Activated CD4-positive, alpha-beta T cell treated with anti-CD3 and anti-CD28 coated beads for 1 hour (primary cell): ENCODE data around the gene LHB.

ENCODE experiments used
- DNase-seq: peaks from one replicate; pipeline ENCODE4 v3.0.0-alpha.2; 2020

LHB gene

DNA sequence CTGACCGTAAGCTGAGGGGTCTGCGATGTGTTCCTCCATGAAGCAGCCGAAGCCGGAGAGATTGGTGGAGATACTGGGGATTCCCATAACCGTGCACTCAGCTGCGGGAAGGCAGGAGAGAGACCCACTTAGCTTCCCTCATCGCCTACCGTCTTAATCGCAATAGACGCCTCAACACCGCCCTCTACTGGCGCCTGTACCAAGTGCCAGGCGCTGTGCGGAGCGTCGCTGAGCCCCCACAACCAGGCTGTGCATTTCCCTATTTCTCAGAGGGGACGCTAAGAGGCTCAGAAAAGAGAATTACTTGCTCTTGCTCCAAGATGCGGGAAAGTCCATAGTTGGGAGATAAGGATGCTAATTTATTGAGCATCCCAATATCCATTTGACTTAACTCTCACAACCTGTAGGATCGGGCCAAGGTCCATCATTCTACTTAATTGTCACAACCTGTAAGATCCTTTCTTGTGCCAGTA is 45.9 kb downstream of the LHB start:
- peak; percentile 70 for DNase-seq

DNA sequence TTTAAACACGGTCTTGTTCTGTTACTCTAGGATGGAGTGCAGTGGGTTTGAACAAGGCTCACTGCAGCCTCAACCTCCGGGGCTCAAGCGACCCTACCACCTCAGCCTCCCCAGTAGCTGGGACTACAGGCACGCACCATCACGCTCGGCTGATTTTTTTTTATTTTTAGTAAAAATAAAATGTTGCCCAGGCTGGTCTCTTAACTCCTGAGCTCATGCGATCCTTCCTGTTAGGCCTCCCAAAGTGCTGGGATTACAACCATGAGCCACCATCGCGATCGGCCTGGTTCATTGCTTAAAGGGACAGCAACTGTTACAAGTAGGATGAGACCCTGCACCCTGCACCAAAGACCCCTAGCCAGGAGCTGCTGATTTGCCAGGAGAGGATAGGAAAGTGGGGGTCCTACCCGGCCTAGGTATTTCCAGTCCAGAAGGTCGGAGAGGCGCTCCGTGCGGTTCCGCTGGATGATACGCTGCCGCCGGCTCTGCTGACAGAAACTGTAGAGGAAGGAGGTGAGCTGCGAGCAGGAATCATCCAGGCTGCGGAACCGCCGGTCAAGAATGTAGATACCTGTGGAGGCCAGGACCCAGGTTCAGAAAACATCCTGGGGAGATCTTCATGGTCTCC is 46.6 kb downstream of the LHB start:
- DNase-seq, result no peak

DNA sequence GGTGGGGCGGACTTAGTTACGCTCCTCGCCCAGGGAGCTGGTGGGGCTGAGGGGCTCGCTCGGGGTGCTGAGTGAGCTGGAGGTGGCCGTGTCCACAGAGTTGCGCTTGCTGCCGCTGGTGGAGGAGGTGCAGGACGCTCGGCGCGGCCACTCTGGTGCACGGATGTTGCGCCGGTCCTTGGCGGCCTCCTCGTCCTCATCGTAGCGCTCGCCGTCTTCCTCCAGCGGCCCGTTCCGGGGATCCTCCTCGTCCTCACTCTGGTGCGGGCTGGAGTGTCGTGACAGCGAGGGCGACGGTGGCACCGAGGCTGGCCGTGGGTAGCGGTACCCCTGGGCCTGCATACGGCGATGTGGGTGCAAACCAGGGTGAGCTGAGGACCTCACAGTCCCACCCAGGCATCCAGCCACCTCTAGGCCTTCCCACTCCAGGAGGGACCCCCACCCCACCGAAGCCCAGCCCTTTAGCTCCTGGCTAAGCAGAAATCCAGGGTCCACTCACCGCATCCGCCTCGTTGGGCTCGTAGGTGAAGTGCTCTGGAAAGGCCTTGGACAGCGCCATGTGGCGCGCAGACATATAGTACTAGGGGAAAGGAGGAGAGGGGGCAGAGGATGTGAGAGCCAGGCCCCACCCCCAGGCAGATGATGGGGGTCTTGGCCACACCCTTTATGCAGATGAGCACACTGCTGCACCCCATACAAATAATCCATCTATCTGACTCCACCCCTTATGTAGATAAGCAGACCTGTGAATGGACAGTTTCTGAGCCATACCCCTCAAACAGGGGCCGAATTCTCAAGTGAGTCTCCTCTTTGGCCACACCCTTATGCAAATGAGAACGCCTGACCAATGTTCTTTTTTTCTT is 47.4 kb downstream of the LHB start:
- no peak for DNase-seq

DNA sequence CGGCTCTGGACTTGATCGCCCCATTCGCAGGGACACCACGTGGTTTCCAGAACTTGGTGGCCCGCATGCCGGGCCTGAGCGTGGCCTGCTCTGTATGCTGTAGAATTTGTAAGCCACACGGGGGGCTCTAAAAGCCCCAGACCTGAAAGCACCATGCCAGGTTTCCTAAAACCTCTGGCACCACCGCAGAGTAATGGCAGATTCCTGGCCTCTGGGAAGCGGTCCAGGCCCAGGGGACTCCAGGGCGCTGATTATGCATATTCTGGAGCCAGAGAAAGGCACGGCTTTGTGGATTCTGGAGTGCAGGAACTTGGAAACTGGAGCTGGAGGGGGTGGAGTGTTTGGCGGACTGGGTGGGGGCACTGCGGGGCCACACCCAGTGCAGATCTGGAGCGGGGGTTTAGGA is 48.1 kb downstream of the LHB start:
- DNase-seq, result no peak

DNA sequence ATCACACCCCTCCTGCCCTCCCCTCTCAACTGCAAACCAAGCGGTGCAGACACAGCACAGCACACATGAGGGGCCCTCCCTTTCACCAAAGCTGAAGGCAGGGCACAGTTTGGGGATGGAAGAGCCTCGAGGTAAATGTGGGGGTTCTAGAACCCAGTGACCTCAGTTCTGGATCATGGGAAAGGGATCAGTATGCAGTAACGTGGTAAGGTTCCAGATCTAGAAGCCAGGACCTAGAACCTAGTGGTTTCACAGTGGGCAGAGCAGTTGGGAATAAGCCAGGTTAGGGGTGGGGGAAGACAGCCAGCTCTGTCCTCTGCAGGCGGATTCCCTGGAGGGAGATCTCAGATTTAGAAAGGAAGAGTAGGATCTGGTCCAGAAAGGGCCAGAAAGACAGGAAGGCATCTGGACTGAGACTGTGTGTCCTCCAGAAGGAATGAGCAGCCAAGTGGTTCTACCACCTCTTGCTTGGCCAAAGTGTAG is 48.7 kb downstream of the LHB start:
- no peak for DNase-seq

DNA sequence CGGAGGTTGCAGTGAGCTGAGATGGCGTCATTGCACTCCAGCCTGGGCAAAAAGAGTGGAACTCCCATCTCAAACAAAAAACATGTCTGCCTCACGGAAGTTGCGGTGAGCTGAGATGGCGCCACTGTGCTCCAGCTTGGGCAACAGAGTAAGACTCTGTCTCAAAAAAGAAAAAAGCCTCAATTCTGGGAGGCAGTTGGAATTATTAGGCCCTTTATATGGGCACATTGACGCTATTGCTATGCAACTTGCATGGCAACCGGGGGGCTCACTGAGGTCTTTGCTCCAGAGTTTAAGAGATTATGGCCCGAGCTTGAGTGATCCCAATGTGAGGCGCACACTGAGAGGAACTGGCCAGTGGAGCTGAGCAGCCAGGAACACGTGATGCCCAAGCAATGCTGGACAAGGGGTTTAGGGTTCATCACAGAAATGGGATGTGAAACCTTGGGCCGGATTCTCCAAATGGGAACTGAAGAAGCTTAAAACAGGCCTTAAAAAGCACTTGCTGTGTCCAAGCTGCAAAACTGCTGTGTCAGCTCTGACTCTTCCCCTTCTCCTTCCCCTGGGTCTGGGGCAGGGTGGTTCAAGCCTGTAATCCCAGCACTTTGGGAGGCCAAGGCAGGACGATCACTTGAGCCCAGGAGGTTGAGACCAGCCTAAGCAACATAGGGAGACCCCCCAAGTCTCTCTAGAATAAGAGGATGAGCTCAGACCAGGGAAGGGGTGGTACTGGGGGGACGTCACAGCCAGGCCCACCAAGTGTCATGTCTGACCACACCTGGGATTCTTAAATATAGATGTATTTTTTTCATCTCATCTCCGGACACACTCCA is 49.3 kb downstream of the LHB start:
- DNase-seq, result no peak

DNA sequence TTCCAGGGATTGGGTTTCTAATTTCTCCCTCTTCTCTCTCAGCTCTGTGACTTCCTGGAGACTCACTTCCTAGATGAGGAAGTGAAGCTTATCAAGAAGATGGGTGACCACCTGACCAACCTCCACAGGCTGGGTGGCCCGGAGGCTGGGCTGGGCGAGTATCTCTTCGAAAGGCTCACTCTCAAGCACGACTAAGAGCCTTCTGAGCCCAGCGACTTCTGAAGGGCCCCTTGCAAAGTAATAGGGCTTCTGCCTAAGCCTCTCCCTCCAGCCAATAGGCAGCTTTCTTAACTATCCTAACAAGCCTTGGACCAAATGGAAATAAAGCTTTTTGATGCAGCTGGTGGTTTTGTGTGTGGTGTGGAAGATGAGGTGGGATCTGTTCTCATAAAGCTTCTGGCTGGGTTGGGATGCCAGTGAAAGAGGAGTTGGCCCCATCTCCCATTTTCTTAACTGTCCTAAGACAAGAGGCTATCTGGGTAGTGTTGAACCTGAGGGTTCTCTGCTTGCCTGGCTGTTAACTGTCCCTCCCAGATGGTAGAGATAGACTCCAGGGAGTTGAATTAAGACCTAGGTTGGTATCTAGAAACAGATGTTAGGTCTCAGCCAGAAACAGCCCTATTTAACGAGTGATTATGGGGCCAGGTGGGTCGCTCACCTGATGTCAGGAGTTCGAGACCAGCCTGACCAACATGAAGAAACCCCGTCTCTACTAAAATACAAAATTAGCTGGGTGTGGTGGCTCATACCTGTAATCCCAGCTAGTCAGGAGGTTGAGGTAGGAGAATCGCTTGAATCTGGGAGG is 50.1 kb downstream of the LHB start:
- no peak for DNase-seq
